RWPE1 (cell line): ENCODE data around the gene ZNF408.

Source experiments
- CTCF ChIA-PET: fragments of 350-600 bp; sonication (Branson Sonifier 250); formaldehyde crosslinking; extraction: SDS; loops from one replicate; lab custom pipeline; 2021; lab: Yijun Ruan, JAX
- POLR2A ChIA-PET: fragments of 400-600 bp; formaldehyde crosslinking; extraction: SDS; loops from one replicate; lab custom pipeline; 2020; ENCODE audit warnings: antibody characterized with exemption; ENCODE audit not compliant: low non-redundant PET; lab: Yijun Ruan, JAX
- DNase-seq: peaks from one replicate; pipeline ENCODE4 v3.0.0; 2012; ENCODE audit warnings: low spot score
- H3K27ac ChIP-seq: fragments of 450-650 bp; 2 replicates; pipeline ENCODE4 v1.5.1; 2017
- TF ChIP-seq, protein P1 (sequence below): fragments of 450-650 bp; conservative IDR thresholded peaks from 2 replicates; pipeline ENCODE4 v1.5.1; 2017; ENCODE audit warnings: low read depth, mild to moderate bottlenecking

ZNF408 gene

DNA sequence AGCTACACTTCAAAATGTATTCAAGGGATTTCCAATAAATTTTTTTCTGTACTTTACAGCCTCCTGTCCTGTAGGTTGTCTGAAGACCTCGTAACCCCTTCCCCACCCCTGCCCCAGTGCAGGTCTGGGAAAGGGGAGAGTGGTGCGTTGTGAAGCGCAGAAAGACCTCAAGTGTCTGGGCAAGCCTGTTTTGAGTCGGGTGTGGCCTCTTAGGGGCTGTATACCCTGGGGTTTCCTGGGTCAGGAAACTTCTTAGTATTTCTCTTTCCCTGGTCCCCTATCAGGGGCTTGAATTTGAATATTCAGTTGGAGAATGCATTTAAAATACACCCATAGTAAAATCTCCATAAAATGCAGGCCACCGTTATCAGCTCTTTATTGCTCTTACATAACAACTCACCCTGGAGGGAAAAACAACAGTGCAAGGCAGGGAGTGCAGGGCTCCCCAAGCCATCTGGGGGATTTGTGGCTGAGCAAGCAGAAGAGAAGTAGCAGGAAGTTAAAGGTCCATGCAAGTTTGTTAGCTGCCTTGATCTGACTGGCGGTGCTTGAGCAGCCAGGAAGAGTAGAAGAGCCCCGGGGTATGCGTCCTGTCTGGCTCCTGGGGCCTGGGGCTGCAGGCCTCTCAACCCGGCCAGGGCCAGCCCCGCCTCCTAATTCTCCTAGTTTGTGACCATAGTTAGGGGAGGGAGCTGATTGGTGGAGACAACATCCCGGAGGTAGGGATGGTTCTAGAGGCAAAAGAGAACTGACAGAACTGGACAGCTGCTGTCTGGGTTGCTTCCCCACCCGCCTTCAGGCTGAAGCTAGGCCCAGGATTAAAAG, 26.2 kb upstream of the ZNF408 start:
- no peak for DNase-seq
- TF ChIP-seq, protein P1, sequence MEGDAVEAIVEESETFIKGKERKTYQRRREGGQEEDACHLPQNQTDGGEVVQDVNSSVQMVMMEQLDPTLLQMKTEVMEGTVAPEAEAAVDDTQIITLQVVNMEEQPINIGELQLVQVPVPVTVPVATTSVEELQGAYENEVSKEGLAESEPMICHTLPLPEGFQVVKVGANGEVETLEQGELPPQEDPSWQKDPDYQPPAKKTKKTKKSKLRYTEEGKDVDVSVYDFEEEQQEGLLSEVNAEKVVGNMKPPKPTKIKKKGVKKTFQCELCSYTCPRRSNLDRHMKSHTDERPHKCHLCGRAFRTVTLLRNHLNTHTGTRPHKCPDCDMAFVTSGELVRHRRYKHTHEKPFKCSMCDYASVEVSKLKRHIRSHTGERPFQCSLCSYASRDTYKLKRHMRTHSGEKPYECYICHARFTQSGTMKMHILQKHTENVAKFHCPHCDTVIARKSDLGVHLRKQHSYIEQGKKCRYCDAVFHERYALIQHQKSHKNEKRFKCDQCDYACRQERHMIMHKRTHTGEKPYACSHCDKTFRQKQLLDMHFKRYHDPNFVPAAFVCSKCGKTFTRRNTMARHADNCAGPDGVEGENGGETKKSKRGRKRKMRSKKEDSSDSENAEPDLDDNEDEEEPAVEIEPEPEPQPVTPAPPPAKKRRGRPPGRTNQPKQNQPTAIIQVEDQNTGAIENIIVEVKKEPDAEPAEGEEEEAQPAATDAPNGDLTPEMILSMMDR = no peak
- ChIA-PET CTCF (interaction anchor here (0.6 to 0.9 kb wide), 4 partner anchors 31 to 680 kb away, joined by 3 to 6 read pairs (median 4); no protein-coding TSS in a partner anchor), POLR2A (interaction anchor here (2.1 kb wide), 1 partner anchor 26 kb away, joined by 10 read pairs; the partner anchor contains the start of genes ARHGAP1 and ZNF408)
- peak overlapping the region; percentile 85 for H3K27ac ChIP-seq

DNA sequence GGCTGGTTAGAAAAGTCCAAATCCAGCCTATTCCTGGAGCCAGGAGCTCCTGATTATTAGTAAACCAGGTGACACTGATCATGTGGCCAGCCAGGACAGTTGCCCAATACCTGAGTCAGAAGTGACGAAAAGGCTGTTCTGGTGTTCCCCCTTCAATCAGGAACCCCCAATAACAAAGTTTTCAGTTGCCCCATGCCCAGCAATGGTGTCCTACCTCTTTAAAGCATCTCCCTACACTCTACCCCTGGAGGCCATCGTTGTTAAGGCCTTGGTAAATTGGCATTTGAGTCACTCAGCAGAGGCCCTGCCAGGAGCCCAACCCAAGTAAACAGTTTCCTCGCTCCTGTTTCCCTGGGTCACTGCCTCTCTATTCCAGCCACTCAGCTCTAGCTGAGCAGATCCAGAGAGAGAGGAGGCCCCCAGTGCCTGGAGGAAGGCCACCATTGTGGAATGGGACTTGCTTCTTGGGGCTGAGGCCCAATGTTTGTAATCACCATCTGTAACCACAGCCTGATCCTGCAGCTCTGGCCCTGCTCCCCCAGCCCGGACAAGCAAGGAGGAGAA, 25.5 kb upstream of the ZNF408 start:
- CTCF ChIA-PET = interaction anchor here (0.6 to 0.9 kb wide), 4 partner anchors 32 to 187 kb away, joined by 3 to 6 read pairs (median 3); no protein-coding TSS in a partner anchor
- DNase-seq = peak; percentile 71
- peak overlapping the region; percentile 85 for H3K27ac ChIP-seq
- POLR2A ChIA-PET = interaction anchor here (2.1 kb wide), 1 partner anchor 25 kb away, joined by 10 read pairs; the partner anchor contains the start of genes ARHGAP1 and ZNF408
- TF ChIP-seq, protein P1 = no peak

DNA sequence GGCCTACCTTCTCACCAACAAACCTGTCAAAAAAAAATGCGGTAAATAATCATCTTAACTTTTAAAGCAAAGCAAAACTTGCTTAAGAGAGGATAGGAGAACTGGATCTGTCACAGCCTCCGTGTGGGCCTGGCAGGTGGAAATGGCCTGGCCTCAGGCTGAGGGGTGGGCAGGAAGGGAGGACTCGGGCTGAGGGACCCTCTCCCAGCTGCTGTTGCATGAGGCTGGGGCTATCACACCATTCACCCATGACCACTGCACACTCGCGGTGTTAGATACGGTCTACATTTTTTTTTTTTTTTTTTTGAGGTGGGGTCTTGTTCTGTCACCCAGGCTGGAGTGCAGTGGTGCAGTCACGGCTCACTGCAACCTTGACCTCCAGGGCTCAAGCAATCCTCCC, 24.9 kb upstream of the ZNF408 start:
- POLR2A ChIA-PET = no interaction called here
- DNase-seq = no peak
- peak overlapping the region; percentile 85 for H3K27ac ChIP-seq
- CTCF ChIA-PET = interaction anchor here (0.7 kb wide), 1 partner anchor 35 kb away, joined by 3 read pairs; no protein-coding TSS in a partner anchor
- TF ChIP-seq, protein P1 = no peak

DNA sequence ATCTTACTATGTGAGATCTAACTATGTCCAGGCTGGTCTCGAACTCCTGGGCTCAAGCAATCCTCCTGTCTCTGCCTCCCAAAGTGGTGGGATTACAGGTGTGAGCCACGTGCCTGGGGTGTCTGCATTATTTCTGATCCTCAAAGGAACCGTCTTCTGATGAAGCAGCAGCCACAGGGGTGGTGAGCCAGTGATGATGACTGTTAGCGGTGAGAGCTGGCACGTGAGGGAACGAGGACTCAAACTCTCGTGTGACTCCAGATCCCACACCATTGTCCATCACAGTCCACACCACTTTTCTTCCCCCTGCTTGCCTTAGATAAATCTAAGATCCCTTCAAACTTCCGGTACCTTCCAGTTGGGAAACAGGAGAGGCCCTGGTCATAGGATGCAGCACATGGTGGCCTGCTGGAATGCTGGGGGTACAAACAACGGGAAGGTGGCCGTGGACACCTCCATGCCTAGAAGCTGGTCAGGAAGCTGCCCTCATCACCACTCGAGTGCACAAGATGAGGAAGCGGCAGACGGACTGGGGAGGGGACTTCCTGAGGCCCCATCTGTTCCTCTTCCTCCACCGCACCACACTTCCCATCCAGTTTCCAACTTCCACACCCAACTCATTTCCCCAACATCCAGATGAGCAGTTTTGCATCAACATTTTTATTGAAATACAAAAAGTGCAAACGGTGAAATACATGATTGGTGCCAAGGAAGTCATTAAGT, 24.2 kb upstream of the ZNF408 start:
- ChIA-PET CTCF (no interaction called here), POLR2A (no interaction called here)
- no peak for DNase-seq
- TF ChIP-seq, protein P1 = no peak
- peak overlapping the region; percentile 85 for H3K27ac ChIP-seq

DNA sequence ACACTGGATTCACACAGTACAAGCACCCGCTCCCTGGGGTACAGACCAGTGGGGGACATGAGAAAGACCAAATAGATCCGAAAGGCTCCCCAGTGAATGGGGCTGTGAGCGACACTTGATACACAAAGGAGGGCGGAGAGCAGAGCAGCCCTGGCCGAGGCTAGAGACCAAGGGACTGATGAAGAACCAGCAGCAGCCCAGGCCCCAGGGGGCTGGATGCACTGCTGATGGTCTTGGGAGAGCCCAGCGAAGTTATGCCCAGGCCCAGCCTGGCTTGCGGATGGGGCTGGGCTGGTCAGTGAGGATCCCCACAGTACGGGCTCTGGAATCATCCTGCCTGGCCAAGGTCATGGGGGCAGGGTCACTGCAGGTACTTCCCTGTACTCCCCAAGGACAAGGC, 23.7 kb upstream of the ZNF408 start:
- POLR2A ChIA-PET = no interaction called here
- peak overlapping the region; percentile 85 for H3K27ac ChIP-seq
- DNase-seq = no peak
- CTCF ChIA-PET = no interaction called here
- TF ChIP-seq, protein P1 = no peak
